ENCODE measurements around the gene RHPN2.
"Not testable (repeated sequence)": the region's sequence is repeated elsewhere in the genome, so short reads cannot be mapped to it uniquely, and the experiment has no call there.

The RHPN2 gene

DNA sequence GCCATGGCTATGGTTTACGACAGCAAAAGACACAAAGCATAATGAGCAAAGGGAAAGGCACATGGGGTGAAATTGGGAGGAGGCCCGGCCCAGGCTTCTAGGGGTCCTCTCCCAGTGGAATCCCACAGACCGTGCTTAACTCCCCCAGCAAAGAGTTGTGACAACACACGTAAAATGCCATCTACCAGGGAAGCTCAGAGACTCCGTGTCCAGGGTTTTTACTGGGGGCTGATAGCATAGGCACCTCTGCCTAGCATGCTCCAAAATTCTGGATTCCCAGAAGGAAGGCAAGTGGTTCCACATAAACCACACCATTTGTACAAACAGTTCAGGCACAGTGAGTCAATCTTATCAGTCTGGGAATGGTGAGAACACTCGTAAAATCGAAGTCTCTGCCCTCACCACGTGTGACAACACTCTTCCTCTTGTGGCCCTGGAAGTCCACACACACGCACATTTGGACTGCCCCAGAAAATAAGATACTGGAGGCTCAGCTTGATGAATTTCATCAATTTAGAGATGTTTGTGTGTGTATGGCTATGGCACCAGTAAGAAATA, 34.9 kb downstream of the RHPN2 start:
- no peak for DNase-seq (ENCODE audit: low read depth)
- no peak overlapping the region for H3K4me3 ChIP-seq (ENCODE audit: control insufficient read depth, low read depth, low read length)
- TF ChIP-seq, protein P1, sequence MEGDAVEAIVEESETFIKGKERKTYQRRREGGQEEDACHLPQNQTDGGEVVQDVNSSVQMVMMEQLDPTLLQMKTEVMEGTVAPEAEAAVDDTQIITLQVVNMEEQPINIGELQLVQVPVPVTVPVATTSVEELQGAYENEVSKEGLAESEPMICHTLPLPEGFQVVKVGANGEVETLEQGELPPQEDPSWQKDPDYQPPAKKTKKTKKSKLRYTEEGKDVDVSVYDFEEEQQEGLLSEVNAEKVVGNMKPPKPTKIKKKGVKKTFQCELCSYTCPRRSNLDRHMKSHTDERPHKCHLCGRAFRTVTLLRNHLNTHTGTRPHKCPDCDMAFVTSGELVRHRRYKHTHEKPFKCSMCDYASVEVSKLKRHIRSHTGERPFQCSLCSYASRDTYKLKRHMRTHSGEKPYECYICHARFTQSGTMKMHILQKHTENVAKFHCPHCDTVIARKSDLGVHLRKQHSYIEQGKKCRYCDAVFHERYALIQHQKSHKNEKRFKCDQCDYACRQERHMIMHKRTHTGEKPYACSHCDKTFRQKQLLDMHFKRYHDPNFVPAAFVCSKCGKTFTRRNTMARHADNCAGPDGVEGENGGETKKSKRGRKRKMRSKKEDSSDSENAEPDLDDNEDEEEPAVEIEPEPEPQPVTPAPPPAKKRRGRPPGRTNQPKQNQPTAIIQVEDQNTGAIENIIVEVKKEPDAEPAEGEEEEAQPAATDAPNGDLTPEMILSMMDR (conservative IDR thresholded peaks at IDR 0.05; ENCODE audit: control insufficient read depth, insufficient read depth, low read depth, low read length): no peak

DNA sequence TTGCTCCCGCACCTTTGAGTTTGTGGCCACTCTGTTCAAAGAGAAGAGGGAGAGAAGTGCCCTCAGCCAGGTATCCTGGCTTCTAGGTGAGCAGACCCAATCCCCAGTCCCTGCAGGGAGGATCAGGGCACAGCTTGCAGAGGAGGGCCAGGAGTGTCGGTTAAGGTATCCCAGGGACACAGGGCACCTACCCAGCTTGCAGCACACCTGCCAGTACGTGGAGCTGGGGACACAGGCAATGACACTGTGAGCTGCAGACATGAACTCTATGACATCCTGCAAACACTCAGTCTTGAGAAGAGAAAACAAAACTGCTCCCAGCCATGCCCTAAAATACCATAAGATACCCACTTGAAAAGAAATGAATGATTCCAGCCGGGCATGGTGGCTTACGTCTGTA, 38.1 kb downstream of the RHPN2 start:
- not testable (repeated sequence) for DNase-seq (ENCODE audit: low read depth); H3K4me3 ChIP-seq (ENCODE audit: control insufficient read depth, low read depth, low read length)

DNA sequence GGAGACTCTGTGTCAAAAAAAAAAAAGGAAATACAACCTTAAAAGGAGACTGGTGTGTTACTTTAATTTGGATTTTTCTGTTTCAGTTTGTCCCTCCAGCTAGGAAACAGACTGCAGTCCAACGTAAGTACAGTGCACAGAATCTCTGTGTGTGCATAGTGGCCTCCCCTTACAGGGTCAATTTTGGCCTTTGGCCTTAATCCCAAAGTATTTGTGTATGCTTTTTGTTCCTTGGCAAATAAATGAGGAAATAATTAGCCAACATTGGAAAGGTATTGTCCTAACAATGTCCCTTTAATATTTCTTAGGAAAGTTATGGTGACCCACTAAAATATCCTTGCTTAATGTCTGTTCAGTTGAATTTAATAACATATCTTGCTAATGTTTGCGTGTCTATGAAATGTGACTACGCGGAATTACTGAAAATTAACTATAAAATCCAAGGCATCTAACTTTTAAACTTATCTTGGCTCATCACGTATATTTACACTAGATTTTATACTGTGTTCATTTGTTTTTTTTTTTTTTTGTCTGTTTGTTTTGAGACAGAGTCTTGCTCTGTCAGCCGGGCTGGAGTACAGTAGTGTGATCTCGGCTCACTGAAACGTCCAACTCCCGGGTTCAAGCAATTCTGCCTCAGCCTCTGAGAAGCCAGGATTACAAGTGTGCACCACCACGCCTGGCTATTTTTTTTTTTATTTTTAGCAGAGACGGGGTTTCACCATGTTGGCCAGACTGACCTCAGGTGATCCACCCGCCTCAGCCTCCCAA, 39.0 kb downstream of the RHPN2 start:
- not testable (repeated sequence) for H3K4me3 ChIP-seq (ENCODE audit: control insufficient read depth, low read depth, low read length); DNase-seq (ENCODE audit: low read depth)

DNA sequence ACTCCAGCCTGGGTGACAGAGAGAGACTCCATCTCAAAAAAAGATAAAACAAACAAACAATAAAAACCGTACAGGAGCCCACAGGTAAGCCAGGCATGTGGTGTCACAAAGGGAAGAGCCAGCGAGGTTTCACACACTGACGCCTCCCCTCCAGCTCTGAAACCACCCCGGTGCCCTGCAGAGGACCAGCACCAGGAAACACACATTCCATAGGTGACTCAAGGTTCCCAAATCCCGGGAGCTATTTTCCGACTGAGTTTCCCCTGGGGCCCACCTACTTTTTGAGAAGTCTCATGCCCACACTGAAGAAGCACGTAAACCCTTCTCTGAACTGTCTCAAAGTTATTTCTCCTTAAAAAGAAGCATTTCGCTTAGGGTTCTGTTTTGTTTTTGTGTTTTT, 40.3 kb downstream of the RHPN2 start:
- DNase-seq (ENCODE audit: low read depth): no peak
- TF ChIP-seq, protein P1 (conservative IDR thresholded peaks at IDR 0.05; ENCODE audit: control insufficient read depth, insufficient read depth, low read depth, low read length): no peak
- H3K4me3 ChIP-seq (ENCODE audit: control insufficient read depth, low read depth, low read length): no peak overlapping the region

- no peak for DNase-seq (ENCODE audit: low read depth)
- TF ChIP-seq, protein P1 (conservative IDR thresholded peaks at IDR 0.05; ENCODE audit: control insufficient read depth, insufficient read depth, low read depth, low read length): no peak
- no peak overlapping the region for H3K4me3 ChIP-seq (ENCODE audit: control insufficient read depth, low read depth, low read length)
Observed at GRCh38 chr19:33022472-33023116, 42.1 kb downstream of the RHPN2 start.

DNA sequence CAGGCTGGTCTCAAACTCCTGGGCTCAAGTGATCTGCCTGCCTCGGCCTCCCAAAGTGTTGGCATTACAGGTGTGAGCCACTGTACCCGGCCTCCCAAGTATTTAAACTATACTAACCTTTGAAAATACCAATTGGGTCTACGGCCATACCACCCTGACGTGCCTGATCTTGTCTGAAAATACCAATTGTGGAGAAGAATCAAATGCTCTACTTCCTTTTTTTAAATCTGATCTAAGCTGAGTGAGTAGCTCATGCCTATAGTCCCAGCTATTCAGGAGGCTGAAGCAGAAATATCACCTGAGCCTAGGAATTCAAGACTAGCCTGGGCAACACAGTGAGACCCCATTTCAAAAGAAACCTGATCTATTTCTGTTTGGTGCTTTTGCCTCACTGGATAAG, 53.8 kb downstream of the RHPN2 start:
- not testable (repeated sequence) for DNase-seq (ENCODE audit: low read depth); H3K4me3 ChIP-seq (ENCODE audit: control insufficient read depth, low read depth, low read length)

DNA sequence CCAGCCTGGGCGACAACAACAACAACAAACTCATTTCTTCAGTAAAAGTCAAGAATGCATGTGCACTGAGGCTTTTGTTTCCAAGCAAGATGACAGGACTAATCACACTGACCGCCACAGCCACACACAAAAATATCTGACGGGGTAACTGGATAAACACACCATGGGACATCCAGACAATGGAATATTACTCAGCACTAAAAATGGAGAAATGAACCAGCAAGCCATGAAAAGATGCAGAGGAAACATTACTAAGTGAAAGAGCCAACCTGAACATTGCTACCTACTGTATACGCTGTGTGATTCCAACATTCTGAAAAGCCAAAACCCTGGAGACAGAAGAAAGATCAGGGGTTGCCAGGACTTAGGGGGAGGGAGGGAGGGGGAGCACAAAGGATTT, 56.0 kb downstream of the RHPN2 start:
- no peak for DNase-seq (ENCODE audit: low read depth)
- TF ChIP-seq, protein P1 (conservative IDR thresholded peaks at IDR 0.05; ENCODE audit: control insufficient read depth, insufficient read depth, low read depth, low read length): no peak

DNA sequence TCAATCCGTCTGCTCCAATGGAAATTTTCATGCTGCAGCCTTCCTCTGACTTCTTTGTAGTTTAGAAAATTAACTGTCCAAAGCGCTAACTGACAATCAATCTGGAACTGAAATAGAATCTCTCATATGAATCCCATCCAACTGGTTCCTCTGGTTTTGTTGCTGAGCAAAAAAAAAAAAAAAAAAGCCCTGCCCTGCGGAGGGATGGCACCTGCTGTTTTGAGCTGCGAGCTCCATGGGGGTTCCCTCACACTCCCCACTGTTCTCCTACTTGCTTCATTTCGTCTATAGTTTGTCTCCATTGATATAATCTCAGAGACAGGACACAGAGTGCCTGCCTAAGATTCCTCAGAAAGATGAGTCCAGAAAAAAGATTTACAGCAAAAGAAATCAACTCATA, 59.2 kb downstream of the RHPN2 start:
- TF ChIP-seq, protein P1 (conservative IDR thresholded peaks at IDR 0.05; ENCODE audit: control insufficient read depth, insufficient read depth, low read depth, low read length): no peak
- DNase-seq (ENCODE audit: low read depth): no peak
- H3K4me3 ChIP-seq (ENCODE audit: control insufficient read depth, low read depth, low read length): no peak overlapping the region

More for the DNA sequence above, 56.0 kb downstream of the RHPN2 start:
- H3K4me3 ChIP-seq (ENCODE audit: control insufficient read depth, low read depth, low read length): no peak overlapping the region

DNA sequence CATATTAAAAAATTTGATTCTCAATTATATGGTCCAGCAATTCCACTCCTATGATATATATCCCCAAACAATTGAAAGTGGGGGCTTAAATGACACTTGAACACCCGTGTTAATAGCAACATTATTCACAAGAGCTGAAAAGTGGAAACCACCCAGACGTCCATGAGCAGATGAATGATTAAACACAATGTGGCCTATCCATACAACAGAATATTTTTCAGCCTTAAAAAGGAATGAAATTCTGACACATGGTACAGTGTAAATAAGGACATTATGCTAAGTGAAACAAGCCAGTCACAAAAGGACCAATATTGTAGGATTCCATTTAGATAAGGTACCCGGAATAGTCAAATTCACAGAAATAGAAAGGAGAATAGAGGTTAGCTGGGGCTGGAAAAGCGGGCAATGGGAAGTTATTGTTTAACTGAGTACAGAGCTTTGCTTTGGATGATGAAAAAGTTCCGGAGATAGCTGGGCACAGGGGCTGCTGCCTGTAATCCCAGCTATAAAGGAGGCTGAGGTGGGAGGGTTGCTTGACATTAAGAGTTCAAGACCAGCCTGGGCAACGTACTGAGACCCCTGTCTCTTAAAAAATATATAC, 61.2 kb downstream of the RHPN2 start:
- H3K4me3 ChIP-seq (ENCODE audit: control insufficient read depth, low read depth, low read length); DNase-seq (ENCODE audit: low read depth): not testable (repeated sequence)

DNA sequence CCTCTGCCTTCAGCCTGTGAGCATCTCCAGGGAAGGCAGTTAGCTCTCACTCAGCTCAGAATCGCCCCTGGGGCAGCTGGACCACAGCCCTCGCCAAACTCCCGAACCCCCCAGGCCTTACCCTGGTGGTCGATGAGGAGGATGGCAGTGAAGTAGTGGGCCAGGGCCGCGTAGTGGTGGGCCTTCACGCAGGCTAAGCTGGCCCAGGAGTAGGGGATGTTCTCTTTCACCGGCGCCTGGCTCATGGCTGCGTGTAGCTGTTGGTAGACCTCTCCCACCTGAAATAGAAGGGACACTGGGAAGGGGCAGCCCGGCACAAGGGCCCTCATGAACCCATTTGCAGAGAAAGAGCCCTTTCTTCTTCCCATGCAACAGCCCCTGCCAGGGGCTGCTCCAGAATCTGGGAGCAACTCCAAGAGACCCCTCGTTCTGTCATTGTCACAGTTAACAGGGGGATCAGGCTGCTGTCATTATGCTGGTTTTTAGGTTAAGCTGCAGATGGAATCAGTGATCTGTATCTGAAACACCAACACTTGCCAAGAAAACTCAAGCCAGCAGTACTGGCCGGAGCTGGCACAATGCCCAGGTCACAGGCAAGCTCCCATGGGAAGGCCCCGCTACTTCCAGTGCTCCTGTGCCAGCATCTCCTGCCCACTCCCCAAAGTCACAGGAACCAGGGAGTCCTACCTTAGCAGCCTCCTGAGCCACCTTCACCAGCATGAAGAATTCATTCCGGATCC, 62.4 kb downstream of the RHPN2 start:
- not testable (repeated sequence) for H3K4me3 ChIP-seq (ENCODE audit: control insufficient read depth, low read depth, low read length); DNase-seq (ENCODE audit: low read depth)

Measured in fibroblast of mammary gland (primary cell).